Activated naive CD8-positive, alpha-beta T cell treated with anti-CD3 and anti-CD28 coated beads for 36 hours (primary cell): ENCODE results near the gene GALNT9. TPM values are rescaled to one million over a fixed set of nuclear protein-coding genes. Genes with fewer than 3 reads are reported as not detected.
"Not testable (repeated sequence)": the region's sequence is repeated elsewhere in the genome, so short reads cannot be mapped to it uniquely, and the experiment has no call there.

Experiments used
- DNase-seq: peaks from one replicate; pipeline ENCODE4 v3.0.0; 2021
- H3K27ac Mint-ChIP-seq: one replicate; pipeline ENCODE4 v1.8.0; 2022; ENCODE audit warnings: mild to moderate bottlenecking, moderate library complexity, mixed read lengths
- H3K27me3 Mint-ChIP-seq: one replicate; pipeline ENCODE4 v1.8.0; 2022; ENCODE audit warnings: mild to moderate bottlenecking, mixed read lengths
- H3K36me3 Mint-ChIP-seq: one replicate; pipeline ENCODE4 v1.8.0; 2021; ENCODE audit warnings: mild to moderate bottlenecking, mixed read lengths
- H3K4me1 Mint-ChIP-seq: one replicate; pipeline ENCODE4 v1.8.0; 2021; ENCODE audit warnings: mixed read lengths
- H3K4me3 Mint-ChIP-seq: one replicate; pipeline ENCODE4 v1.8.0; 2022; ENCODE audit warnings: mild to moderate bottlenecking, moderate library complexity, mixed read lengths
- H3K9me3 Mint-ChIP-seq: one replicate; pipeline ENCODE4 v1.8.0; 2022; ENCODE audit warnings: mixed read lengths
- total RNA-seq, 2 experiments: library from RNA; stranded (reverse); gene quantifications; one replicate each; pipeline ENCODE4 v1.2.3, GENCODE V29; 2021

GALNT9 gene
- total RNA-seq, 2 experiments from 2014 or later: not detected

GRCh38 chr12:132261328-132262138, 67.9 kb downstream of the GALNT9 start:
- H3K9me3 Mint-ChIP-seq: no peaks in the 10 kb centered on the region
- H3K27me3 Mint-ChIP-seq: no peaks in the 10 kb centered on the region
- H3K27ac Mint-ChIP-seq: no peak overlapping the region
- no peaks in the 10 kb centered on the region for H3K36me3 Mint-ChIP-seq
- H3K4me3 Mint-ChIP-seq: no peak overlapping the region
- H3K4me1 Mint-ChIP-seq: peaks cover 2% of the 10 kb centered on the region
- DNase-seq: no peak

- no peak overlapping the region for H3K4me3 Mint-ChIP-seq
- no peak for DNase-seq
- H3K36me3 Mint-ChIP-seq: no peaks in the 10 kb centered on the region
- no peaks in the 10 kb centered on the region for H3K27me3 Mint-ChIP-seq
- peaks cover 2% of the 10 kb centered on the region for H3K4me1 Mint-ChIP-seq
- H3K27ac Mint-ChIP-seq: no peak overlapping the region
- H3K9me3 Mint-ChIP-seq: no peaks in the 10 kb centered on the region
Measured at GRCh38 chr12:132260721-132261120, 68.7 kb downstream of the GALNT9 start.

- H3K4me3 Mint-ChIP-seq: no peak overlapping the region
- no peak for DNase-seq
- no peak overlapping the region for H3K27ac Mint-ChIP-seq
- H3K36me3 Mint-ChIP-seq: no peaks in the 10 kb centered on the region
- no peaks in the 10 kb centered on the region for H3K9me3 Mint-ChIP-seq
- peaks cover 2% of the 10 kb centered on the region for H3K4me1 Mint-ChIP-seq
- no peaks in the 10 kb centered on the region for H3K27me3 Mint-ChIP-seq
Measured at GRCh38 chr12:132259872-132260695, 69.3 kb downstream of the GALNT9 start.

- DNase-seq: no peak
- no peaks in the 10 kb centered on the region for H3K27me3 Mint-ChIP-seq
- H3K4me3 Mint-ChIP-seq: no peak overlapping the region
- no peaks in the 10 kb centered on the region for H3K36me3 Mint-ChIP-seq
- no peak overlapping the region for H3K27ac Mint-ChIP-seq
- peaks cover 2% of the 10 kb centered on the region for H3K4me1 Mint-ChIP-seq
- H3K9me3 Mint-ChIP-seq: no peaks in the 10 kb centered on the region
Measured at GRCh38 chr12:132259364-132259871, 70.0 kb downstream of the GALNT9 start.

GRCh38 chr12:132258543-132258942, 70.8 kb downstream of the GALNT9 start:
- no peaks in the 10 kb centered on the region for H3K36me3 Mint-ChIP-seq
- no peaks in the 10 kb centered on the region for H3K9me3 Mint-ChIP-seq
- H3K4me3 Mint-ChIP-seq: no peak overlapping the region
- H3K27me3 Mint-ChIP-seq: no peaks in the 10 kb centered on the region
- no peak for DNase-seq
- H3K4me1 Mint-ChIP-seq: peaks cover 2% of the 10 kb centered on the region
- no peak overlapping the region for H3K27ac Mint-ChIP-seq

- Mint-ChIP-seq H3K36me3 (no peaks in the 10 kb centered on the region), H3K9me3 (no peaks in the 10 kb centered on the region), H3K27me3 (no peaks in the 10 kb centered on the region), H3K27ac (no peak overlapping the region), H3K4me1 (peaks cover 2% of the 10 kb centered on the region), H3K4me3 (no peak overlapping the region)
- no peak for DNase-seq
Measured at GRCh38 chr12:132257955-132258490, 71.4 kb downstream of the GALNT9 start.

- no peaks in the 10 kb centered on the region for H3K27me3 Mint-ChIP-seq
- no peaks in the 10 kb centered on the region for H3K9me3 Mint-ChIP-seq
- peaks cover 2% of the 10 kb centered on the region for H3K4me1 Mint-ChIP-seq
- H3K27ac Mint-ChIP-seq: no peak overlapping the region
- H3K4me3 Mint-ChIP-seq: no peak overlapping the region
- H3K36me3 Mint-ChIP-seq: no peaks in the 10 kb centered on the region
- DNase-seq: no peak
Measured at GRCh38 chr12:132257206-132257954, 72.0 kb downstream of the GALNT9 start.

- no peaks in the 10 kb centered on the region for H3K36me3 Mint-ChIP-seq
- no peaks in the 10 kb centered on the region for H3K27me3 Mint-ChIP-seq
- H3K4me1 Mint-ChIP-seq: peaks cover 2% of the 10 kb centered on the region
- no peaks in the 10 kb centered on the region for H3K9me3 Mint-ChIP-seq
- no peak overlapping the region for H3K27ac Mint-ChIP-seq
- no peak overlapping the region for H3K4me3 Mint-ChIP-seq
- DNase-seq: no peak
Measured at GRCh38 chr12:132256646-132257045, 72.7 kb downstream of the GALNT9 start.

- no peak overlapping the region for H3K27ac Mint-ChIP-seq
Measured at GRCh38 chr12:132255642-132256041, 73.7 kb downstream of the GALNT9 start.

GRCh38 chr12:132253698-132254480, 75.5 kb downstream of the GALNT9 start:
- H3K27me3 Mint-ChIP-seq: no peaks in the 10 kb centered on the region
- no peak overlapping the region for H3K27ac Mint-ChIP-seq
- H3K36me3 Mint-ChIP-seq: no peaks in the 10 kb centered on the region
- no peaks in the 10 kb centered on the region for H3K9me3 Mint-ChIP-seq
- DNase-seq: no peak
- no peaks in the 10 kb centered on the region for H3K4me1 Mint-ChIP-seq
- no peak overlapping the region for H3K4me3 Mint-ChIP-seq

More at GRCh38 chr12:132255642-132256041, 73.7 kb downstream of the GALNT9 start:
- Mint-ChIP-seq H3K4me3 (no peak overlapping the region), H3K36me3 (no peaks in the 10 kb centered on the region), H3K9me3 (no peaks in the 10 kb centered on the region), H3K27me3 (no peaks in the 10 kb centered on the region), H3K4me1 (peaks cover 2% of the 10 kb centered on the region)
- no peak for DNase-seq

GRCh38 chr12:132252981-132253380, 76.4 kb downstream of the GALNT9 start:
- H3K4me1 Mint-ChIP-seq, H3K9me3 Mint-ChIP-seq, H3K27ac Mint-ChIP-seq, DNase-seq, H3K4me3 Mint-ChIP-seq, H3K36me3 Mint-ChIP-seq, H3K27me3 Mint-ChIP-seq: not testable (repeated sequence)

- Mint-ChIP-seq H3K4me1 (no peaks in the 10 kb centered on the region), H3K4me3 (no peak overlapping the region), H3K36me3 (no peaks in the 10 kb centered on the region), H3K9me3 (no peaks in the 10 kb centered on the region), H3K27me3 (peaks cover 4% of the 10 kb centered on the region), H3K27ac (no peak overlapping the region)
- no peak for DNase-seq
Measured at GRCh38 chr12:132251741-132252490, 77.5 kb downstream of the GALNT9 start.

- H3K4me1 Mint-ChIP-seq: no peaks in the 10 kb centered on the region
- no peaks in the 10 kb centered on the region for H3K36me3 Mint-ChIP-seq
- H3K27ac Mint-ChIP-seq: no peak overlapping the region
- peaks cover 4% of the 10 kb centered on the region for H3K27me3 Mint-ChIP-seq
- H3K4me3 Mint-ChIP-seq: no peak overlapping the region
- no peak for DNase-seq
- H3K9me3 Mint-ChIP-seq: no peaks in the 10 kb centered on the region
Measured at GRCh38 chr12:132251310-132251709, 78.1 kb downstream of the GALNT9 start.
